ENCODE data around the gene SEC62. TPM values are rescaled to one million over a fixed set of nuclear protein-coding genes. Genes with fewer than 3 reads are reported as not detected.

The SEC62 gene
- total and polyA plus RNA-seq, 2 experiments from 2014 or later, result 45.4 to 138 TPM

DNA sequence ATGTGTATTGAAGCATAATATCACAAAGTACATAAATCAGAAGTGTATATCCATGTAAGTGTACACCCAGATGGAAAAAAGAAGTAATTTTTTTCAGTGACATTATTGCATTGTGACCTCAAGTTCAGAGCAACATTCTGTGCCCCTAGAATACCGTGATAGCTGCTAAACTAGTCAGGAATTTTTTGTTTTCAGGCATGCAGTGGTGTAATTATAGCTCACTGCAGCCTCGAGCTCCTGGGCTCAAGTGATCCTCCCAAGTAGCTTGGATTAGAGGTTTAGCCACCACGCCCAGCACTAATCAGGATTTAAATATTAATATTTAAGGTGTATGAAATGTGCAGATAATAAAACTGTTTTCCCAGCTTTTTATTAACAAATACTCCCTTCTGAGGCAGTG, 25.5 kb downstream of the SEC62 start:
- Histone ChIP-seq H3K4me2 (no peak overlapping the region), H3K36me3 (replicated peaks; ENCODE audit: insufficient read depth, low read depth) (no peaks in the 10 kb centered on the region), H2AFZ (no peak overlapping the region), H3K27me3 (no peaks in the 10 kb centered on the region), H3K4me1 (ENCODE audit: insufficient read depth) (no peaks in the 10 kb centered on the region), H4K20me1 (ENCODE audit: insufficient read depth, poor library complexity, severe bottlenecking) (no peaks in the 10 kb centered on the region), H3K4me3 (no peak overlapping the region), H3K79me2 (no peaks in the 10 kb centered on the region), H3K27ac (no peak overlapping the region), H3K9me2 (replicated peaks; ENCODE audit: insufficient read depth) (no peaks in the 10 kb centered on the region), H3K9me3 (ENCODE audit: low read depth) (no peaks in the 10 kb centered on the region)
- WGBS (ENCODE audit: low lambda C conversion rate, missing lambda C conversion rate), result 88% methylated on average over 3 of the region's 3 CpGs
- DNase-seq (ENCODE audit: low spot score), result no peak
- TF ChIP-seq, protein P1, sequence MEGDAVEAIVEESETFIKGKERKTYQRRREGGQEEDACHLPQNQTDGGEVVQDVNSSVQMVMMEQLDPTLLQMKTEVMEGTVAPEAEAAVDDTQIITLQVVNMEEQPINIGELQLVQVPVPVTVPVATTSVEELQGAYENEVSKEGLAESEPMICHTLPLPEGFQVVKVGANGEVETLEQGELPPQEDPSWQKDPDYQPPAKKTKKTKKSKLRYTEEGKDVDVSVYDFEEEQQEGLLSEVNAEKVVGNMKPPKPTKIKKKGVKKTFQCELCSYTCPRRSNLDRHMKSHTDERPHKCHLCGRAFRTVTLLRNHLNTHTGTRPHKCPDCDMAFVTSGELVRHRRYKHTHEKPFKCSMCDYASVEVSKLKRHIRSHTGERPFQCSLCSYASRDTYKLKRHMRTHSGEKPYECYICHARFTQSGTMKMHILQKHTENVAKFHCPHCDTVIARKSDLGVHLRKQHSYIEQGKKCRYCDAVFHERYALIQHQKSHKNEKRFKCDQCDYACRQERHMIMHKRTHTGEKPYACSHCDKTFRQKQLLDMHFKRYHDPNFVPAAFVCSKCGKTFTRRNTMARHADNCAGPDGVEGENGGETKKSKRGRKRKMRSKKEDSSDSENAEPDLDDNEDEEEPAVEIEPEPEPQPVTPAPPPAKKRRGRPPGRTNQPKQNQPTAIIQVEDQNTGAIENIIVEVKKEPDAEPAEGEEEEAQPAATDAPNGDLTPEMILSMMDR (IDR thresholded peaks at IDR 0.05; ENCODE audit: poor library complexity), result no peak
- TF ChIP-seq EZH2phosphoT487 (IDR thresholded peaks at IDR 0.05; ENCODE audit: low read depth, severe bottlenecking, unreplicated experiment), result no peak
- no peak for TF ChIP-seq EZH2 (IDR thresholded peaks at IDR 0.05; ENCODE audit: borderline replicate concordance)

DNA sequence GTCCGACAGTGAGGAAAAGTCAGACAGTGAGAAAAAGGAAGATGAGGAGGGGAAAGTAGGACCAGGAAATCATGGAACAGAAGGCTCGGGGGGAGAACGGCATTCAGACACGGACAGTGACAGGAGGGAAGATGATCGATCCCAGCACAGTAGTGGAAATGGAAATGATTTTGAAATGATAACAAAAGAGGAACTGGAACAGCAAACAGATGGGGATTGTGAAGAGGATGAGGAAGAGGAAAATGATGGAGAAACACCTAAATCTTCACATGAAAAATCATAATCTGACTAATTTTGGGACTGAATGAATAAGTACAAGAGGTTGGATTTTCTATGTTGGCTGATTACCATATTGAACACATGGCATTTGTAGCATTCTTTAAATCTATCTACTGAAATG, 26.2 kb downstream of the SEC62 start:
- no peak overlapping the region for H3K27ac ChIP-seq
- H3K9me2 ChIP-seq (replicated peaks; ENCODE audit: insufficient read depth), result no peaks in the 10 kb centered on the region
- no peak overlapping the region for H3K4me2 ChIP-seq
- H3K4me3 ChIP-seq, result no peak overlapping the region
- no peak overlapping the region for H2AFZ ChIP-seq
- H3K4me1 ChIP-seq (ENCODE audit: insufficient read depth), result no peaks in the 10 kb centered on the region
- H3K27me3 ChIP-seq, result no peaks in the 10 kb centered on the region
- no peak for DNase-seq (ENCODE audit: low spot score)
- no peaks in the 10 kb centered on the region for H3K79me2 ChIP-seq
- H4K20me1 ChIP-seq (ENCODE audit: insufficient read depth, poor library complexity, severe bottlenecking), result no peaks in the 10 kb centered on the region
- WGBS (ENCODE audit: low lambda C conversion rate, missing lambda C conversion rate), result 96% methylated on average over 5 of the region's 5 CpGs
- no peaks in the 10 kb centered on the region for H3K36me3 ChIP-seq (replicated peaks; ENCODE audit: insufficient read depth, low read depth)
- TF ChIP-seq, protein P1 (IDR thresholded peaks at IDR 0.05; ENCODE audit: poor library complexity), result no peak
- TF ChIP-seq EZH2 (IDR thresholded peaks at IDR 0.05; ENCODE audit: borderline replicate concordance), result no peak
- no peak for TF ChIP-seq EZH2phosphoT487 (IDR thresholded peaks at IDR 0.05; ENCODE audit: low read depth, severe bottlenecking, unreplicated experiment)
- H3K9me3 ChIP-seq (ENCODE audit: low read depth), result no peaks in the 10 kb centered on the region

DNA sequence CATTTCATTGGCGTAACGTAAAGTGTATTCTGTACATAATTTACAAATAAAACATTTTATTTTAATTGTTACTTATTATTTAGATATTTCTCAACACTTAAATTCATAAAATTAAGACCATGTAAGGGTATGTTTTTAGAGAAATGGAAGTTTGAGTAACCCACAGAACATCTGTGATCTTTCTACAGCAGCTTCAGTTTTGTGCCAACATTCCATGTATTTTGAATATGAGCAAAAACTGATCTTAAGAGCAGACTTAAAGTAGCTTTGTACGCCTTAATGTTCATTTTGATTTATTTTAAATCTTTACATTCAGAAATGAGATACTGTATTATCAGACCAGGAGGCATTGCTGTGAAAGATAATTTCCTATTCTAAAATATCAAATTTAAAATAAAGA, 27.2 kb downstream of the SEC62 start:
- H3K9me3 ChIP-seq (ENCODE audit: low read depth), result no peaks in the 10 kb centered on the region
- WGBS (ENCODE audit: low lambda C conversion rate, missing lambda C conversion rate), result 95% methylated on average over 3 of the region's 3 CpGs

More for the DNA sequence above, 27.2 kb downstream of the SEC62 start:
- no peaks in the 10 kb centered on the region for H3K36me3 ChIP-seq (replicated peaks; ENCODE audit: insufficient read depth, low read depth)
- no peak overlapping the region for H3K4me3 ChIP-seq
- no peak for DNase-seq (ENCODE audit: low spot score)
- no peaks in the 10 kb centered on the region for H3K9me2 ChIP-seq (replicated peaks; ENCODE audit: insufficient read depth)
- no peaks in the 10 kb centered on the region for H3K79me2 ChIP-seq
- H4K20me1 ChIP-seq (ENCODE audit: insufficient read depth, poor library complexity, severe bottlenecking), result no peaks in the 10 kb centered on the region
- TF ChIP-seq, protein P1 (IDR thresholded peaks at IDR 0.05; ENCODE audit: poor library complexity), result no peak
- TF ChIP-seq EZH2phosphoT487 (IDR thresholded peaks at IDR 0.05; ENCODE audit: low read depth, severe bottlenecking, unreplicated experiment), result no peak
- no peak for TF ChIP-seq EZH2 (IDR thresholded peaks at IDR 0.05; ENCODE audit: borderline replicate concordance)
- H3K4me1 ChIP-seq (ENCODE audit: insufficient read depth), result no peaks in the 10 kb centered on the region
- H2AFZ ChIP-seq, result no peak overlapping the region
- no peak overlapping the region for H3K4me2 ChIP-seq
- no peak overlapping the region for H3K27ac ChIP-seq
- no peaks in the 10 kb centered on the region for H3K27me3 ChIP-seq
